ENCODE results near the gene CDH4.

The CDH4 gene

DNA sequence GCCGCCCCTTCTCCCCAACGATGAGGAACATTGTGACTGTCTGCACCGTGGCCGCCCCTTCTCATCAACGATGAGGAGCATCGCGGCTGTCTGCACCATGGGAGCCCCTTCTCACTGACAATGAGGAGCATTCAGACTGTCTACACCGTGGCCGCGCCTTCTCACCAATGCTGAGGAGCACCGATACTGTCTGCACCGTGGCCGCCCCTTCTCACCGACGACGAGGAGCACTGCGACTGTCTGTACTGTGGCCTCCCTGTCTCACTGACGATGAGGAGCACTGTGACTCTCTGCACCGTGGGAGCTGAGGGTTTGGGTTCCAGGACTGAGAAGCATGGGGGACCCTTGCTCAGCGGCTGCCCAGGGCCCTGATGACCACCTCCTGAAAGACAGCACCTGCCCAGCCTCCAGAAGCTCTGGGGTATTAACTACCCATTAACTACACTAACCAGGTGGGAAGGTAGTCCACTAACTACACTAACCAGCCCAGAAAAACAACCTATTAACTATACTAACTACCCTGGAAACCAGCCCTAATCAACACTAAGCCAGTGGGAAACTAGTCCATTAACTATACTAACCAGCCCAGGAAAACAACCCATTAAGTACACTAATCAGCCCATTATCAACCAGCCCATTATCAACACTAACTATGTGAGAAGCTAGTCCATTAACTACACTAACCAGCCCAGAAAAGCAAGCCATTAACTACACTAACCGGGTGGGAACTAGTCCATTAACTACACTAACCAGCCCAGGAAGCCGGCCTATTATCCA lies 696.7 kb downstream of the CDH4 start:
- no peak for DNase-seq (ENCODE audit: low spot score)

DNA sequence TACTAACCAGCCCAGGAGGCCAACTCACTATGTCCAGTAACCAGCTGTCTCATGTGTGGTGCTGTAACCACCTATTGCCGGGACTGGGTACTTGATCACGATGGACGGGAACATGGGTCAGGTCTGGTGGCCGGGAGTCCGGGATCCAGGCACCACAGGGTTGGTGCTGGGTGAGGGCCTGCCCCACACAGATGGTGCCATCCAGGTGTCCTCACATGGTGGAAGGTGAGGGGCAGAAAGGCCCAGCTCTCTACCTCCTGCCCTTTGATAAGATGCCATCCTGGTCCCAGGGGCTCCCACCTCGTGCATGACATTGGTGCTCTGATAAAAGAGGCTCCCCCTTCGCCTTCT lies 697.3 kb downstream of the CDH4 start:
- DNase-seq (ENCODE audit: low spot score): no peak

DNA sequence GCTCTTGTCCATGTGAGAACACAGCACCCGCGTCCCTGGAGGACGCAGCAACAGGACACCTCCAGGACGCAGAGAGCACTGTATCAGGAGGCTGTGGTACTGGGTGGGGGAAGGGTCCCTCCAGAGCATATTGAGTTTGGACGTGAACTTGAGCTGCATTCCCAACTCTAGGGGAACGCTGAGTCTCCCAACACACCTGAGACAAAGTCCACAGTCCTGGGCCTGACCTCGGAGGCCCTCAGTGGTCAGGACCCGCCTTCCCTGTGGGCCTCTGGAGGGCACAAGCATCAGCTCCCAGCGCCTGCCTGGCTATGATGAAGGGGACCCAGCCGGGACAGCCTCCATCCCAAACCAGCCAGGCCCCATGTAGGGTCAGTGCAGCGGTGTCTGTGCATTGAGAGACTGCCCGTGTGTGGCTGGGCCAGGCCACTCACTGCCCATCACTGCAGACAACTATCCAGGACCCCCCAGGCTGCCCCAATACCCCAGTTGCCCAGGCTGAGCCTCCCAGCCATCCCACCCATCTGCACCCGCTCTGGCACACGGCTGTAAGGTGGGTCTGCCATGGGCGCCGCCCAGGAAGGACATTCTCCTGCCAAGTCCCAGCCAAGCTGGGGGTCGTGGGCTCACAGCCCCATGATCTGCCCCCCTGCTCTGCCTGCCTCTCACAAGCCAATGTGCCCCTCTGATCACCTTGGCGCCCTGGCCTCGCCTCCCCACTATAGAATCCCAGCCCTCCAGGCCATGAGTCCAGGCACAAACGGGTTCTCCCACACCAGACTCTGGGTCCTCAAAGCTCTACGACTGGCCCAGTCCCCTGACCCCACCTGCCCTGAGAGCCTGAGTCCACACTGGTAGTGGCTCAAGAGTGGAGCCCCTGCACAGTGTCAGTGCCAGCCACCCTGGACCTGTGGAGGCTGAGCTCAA lies 697.9 kb downstream of the CDH4 start:
- DNase-seq (ENCODE audit: low spot score): no peak

DNA sequence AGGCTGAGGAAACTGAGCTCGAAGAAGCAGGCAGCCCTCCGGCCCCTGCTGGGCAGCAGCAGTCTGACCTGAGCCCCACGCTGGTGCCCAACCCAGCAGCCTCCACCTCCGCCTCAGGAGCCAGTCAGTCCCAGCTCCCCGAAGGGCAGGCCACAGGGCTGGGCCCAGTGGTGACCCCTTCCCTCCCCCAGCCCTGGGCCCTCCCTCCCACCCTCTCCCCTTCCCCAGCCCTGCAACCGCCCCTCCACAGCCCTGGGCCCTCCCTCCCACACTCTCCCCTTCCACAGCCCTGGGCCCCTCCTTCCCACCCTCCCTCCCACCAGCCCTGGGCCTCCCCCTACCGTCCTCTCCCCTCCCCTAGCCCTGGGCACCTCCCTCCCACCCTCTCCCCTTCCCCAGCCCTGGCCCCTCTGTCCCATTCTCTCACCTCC lies 698.6 kb downstream of the CDH4 start:
- no peak for DNase-seq (ENCODE audit: low spot score)

DNA sequence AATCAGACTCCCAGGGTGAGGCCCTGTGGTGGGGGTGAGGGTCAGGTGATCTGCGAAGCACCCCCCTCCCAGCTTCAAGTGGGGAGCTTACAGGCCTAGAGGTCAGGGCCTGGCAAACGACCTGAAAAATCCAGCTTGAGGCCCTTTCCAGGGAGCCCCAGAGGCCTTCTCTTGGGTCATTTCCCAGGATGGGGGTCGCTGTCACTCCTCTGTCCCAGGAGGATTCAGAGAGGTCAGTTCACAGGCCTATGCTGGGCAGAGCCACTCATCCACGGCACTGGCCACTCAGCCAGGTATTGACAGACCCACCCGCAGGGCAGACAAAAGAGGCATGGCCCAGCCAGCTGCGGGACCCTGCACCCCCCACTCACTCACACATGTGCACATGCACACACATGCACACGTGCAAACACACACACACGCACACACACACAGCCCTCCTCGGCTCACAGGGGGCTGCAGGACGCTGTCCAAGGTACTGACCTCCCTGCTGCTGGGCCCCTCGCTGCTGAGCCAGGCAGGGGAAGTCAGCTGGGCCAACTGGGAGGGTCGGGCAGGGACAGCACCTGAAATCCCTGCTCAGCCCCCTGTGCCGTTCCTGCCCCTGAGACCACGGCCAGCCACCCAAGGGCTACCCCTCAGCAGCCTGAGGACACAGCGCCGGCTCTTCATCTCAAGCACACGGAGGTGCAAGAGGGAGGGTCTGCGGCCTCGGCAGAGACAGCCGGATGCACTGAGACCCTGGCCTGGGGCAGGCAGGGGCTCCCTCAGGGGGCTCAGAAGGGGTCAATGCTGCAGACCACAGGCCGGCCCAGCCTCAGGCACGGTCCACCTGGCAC lies 699.9 kb downstream of the CDH4 start:
- DNase-seq (ENCODE audit: low spot score): no peak

DNA sequence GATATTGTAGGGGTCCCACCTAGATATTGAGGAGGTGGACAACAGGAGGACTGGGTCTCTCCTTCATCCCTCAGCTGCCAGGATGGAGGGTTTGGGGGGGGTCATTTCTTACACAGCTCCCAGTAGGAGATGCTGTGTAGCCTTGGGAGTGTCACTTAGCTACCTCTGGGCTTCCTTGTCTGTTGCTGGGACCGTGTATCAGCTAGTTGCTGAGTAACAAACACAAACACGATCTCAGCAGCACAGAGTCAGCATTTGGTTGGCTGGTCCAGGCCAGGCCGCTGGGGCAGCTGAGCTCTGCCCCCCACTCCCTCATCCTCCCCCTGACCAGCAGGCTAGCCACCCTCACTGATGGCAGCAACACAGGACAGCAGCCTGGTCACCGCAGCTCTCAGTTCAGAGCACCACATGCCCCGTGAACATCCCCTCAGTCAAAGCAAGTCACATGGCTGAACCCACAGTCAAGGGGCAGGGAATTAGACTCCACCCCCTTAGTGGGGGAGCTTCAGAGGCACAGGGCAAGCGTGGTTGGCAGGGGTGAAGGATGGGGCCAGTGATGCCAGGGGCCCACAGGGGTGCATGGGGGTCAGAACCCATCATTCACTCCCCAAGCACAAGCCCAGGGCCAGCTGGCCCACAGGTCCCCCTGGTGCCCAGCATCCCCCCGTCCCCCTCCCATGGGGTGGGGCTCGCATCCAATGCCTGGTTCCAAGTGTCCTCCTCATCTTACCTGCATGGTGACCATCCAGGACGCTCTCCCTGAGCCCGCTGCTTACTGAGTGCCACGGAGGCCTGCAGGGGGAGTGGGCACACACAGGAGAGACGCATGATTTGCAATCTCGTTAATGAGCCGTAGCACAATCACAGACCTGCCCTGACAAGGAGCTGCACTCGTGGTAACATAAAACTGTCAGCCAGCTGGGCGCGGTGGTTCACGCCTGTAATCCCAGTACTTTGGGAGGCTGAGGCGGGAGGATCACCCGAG lies 701.3 kb downstream of the CDH4 start:
- DNase-seq (ENCODE audit: low spot score): no peak

DNA sequence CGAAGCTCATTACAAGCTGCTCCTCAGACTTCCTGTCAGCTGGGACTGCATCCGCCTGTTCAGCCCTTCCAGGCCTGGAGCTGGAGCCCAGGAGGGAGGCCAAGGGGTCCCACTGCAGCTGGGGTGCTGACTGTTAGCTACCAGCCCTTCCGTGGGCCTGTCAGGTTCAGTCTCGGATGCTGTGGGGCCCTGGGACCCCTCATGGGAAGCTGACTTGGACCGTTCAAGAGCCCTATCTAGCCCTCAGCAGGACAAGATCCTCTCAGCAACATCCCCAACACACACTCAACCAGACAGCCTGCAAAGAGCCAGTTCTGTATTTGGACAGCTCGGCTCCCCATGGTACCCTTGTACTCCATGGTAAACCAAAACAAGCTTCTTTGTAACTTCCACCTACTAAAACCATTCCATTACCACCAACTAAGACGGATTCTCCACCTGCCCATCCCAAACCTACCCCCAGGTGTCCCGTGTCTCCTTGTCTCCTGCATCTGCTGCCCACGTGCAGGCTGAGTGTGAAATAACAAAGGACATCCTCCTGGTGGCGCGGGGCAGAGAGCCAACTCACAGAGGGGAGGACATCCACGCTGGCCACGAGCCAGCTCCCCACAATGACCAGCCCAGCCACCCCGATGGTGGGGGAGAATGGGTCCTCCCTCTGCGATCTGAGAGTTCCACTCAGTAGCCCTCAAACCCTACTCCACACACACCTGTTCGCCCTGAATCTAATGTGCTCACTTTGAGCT lies 702.4 kb downstream of the CDH4 start:
- DNase-seq (ENCODE audit: low spot score): no peak

DNA sequence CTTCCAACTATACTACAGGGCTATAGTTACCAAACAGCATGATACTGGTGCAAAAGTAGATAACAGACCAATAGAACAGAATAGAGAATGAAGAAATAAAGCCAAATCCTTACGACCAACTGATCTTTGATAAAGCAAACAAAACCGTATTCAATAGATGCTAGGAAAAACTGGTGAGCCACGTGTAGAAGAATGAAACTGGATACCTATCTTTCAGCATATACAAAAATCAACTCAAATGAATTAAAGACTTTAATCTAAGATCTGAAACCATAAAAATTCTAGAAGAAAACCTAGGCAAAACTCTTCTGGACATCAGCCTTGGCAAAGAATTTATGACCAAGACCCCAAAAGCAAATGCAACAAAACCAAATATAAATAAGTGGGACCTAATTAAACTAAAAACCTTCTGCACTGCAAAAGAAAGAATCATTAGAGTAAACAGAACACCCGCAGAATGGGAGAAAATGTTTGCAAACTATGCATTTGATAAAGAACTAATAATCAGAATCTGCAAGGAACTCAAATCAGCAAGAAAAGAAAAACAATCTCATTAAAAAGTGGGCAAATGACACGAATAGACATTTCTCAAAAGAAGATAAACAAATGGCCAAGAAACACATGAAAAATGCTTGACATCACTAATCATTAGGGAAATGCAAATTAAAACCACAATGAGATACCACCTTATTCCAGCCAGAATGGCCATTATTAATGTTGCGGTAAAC lies 703.8 kb downstream of the CDH4 start:
- DNase-seq (ENCODE audit: low spot score): no peak

DNA sequence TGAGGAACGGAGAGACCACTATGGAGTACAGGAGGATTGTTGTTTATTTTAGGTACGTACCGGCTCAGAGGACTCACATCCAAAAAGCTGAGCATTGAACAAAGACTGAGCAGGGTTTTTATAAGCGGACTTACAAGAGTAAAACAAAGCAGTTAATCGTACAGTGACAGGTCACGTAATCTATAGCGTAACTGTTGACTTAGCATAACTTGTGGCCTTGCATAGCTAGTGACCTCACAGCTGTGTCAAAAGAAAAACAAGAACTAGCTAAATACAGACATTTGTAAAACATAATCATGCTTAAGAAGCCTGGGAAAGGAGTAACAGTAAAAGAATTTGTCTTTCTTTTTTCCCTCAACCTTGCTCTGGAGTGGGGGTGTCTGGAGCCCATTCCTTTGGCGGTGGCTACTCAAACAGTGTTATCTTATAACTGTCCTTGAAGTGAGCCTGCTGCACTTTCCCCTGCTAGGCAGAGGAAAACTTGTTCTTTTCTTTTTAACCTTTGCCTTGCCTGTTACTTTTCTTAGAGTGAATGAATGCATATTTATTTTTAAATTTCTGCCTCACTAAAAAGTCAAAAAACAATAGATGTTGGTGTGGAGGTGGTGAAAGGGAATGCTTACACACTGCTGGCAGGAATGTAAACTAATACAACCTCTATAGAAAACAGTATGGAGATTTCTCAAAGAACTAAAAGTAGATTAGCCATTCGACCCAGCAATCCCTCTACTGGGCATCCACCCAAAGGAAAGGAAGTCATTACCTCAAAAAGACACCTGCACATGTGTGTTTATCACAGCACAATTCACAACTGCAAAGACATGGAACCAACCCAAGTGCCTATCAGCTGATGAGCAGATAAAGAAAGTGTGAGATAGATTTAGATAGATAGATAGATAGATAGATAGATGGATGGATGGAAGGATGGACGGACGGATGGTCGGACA lies 704.6 kb downstream of the CDH4 start:
- no peak for DNase-seq (ENCODE audit: low spot score)

DNA sequence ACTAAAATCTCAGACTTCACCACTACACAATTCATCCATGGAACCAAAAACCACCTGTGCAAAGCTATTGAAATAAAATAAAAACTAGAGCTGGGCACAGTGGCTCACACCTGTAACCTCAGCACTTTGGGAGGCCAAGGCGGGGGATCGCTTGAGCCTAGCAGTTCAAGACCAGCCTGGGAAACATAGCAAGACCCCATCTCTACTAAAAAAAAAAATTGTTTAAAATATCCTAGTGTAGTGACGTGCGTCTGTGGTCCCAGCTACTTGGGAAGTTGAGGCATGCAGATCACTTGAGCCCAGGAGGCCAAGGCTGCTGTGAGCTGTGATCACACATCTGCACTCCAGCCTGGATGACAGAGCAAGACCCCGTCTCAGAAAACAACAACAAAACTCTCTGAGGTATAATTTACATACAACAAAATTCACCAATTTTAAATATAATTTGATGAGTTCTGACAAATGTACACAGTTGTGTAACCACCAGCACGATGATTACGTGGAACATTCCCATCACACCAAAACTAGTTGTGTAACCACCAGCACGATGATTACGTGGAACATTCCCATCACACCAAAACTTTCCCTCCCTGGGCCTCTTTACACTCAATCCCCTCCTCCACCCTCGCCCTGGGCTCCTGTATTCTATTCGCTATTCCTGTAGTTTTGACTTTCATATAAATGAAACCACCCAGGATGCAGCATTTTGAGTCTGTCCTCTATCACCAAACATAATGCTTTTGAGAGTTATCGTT lies 706.1 kb downstream of the CDH4 start:
- DNase-seq (ENCODE audit: low spot score): no peak

DNA sequence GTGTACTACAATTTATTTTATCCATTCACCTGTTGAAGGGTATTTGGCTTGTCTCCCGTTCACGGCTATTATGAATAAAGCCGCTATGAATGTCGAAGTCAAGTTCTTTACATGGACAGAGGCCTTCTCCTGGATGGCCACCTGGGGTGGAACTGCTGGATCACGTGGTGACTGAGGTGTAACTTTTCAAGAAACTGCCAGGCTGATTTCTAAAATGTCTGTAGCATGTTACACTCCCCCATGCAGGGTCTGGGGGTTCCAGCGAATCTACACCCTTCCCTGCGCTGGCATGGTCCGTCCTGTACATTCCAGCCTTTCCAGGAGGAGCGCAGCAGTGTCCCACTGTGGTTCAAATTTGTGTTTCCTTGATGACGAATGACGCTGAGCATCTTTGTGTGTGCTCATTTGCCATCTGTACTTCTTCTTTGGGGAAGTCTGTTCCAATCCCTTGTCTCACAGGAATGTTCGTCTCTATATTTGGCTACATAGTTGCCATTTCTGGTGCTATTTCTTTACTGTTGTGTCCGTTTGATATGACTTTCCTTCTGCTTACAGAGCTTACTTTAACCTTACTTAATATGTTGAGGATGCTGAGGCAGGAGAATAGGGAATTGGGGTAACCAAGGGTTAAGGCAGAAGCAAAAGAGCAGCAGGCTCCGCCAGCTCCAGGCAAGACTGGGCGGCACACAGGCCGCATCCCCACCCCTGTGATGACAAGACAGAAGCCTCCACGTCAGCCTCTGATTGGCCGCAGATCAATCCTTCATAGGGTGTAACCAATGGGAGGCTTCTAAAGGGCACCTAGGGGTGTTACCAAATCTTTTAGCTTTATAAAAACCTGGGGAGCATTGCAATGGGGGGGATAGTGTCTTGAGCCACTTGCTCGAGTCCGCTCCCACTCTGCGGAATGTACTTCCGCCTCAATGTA lies 707.0 kb downstream of the CDH4 start:
- DNase-seq (ENCODE audit: low spot score): peak; percentile 30

DNA sequence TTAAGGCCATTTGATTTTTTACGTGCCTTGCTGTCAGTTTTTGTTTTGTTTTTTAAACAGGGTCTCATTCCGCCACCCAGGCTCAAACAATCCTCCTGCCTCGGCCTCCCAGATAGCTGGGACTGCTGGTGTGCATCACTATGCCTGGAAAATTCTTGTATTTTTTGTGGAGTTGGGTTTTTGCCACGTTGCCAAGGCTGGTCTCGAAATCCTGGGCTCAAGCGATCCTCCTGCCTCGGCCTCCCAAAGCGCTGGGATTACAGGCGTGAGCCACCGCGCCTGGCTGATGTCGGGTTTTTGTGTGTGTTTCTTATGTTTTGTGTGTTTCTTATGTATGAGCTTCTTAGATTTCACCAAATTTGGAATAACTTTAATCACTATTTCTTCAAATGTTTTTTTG lies 708.8 kb downstream of the CDH4 start:
- DNase-seq (ENCODE audit: low spot score): no peak

DNA sequence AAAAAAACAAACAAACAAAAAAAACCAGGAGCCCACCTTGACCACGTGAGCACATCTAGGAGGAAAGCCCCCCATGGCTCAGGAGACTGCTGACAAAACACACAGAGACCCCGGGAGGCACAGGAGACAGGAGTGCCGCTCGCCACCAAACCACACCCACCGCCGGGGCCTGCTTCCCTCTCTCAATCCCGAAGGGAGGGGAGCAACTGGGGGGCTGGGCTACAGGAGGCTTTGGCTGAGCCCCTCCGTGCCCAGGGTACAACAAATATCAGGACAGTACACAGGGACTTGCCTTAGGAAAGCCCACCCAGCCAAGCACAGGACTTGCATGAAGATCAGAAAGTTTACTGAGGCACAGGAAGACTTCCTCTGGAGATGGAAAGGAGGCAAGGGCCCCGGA lies 711.1 kb downstream of the CDH4 start:
- no peak for DNase-seq (ENCODE audit: low spot score)

DNA sequence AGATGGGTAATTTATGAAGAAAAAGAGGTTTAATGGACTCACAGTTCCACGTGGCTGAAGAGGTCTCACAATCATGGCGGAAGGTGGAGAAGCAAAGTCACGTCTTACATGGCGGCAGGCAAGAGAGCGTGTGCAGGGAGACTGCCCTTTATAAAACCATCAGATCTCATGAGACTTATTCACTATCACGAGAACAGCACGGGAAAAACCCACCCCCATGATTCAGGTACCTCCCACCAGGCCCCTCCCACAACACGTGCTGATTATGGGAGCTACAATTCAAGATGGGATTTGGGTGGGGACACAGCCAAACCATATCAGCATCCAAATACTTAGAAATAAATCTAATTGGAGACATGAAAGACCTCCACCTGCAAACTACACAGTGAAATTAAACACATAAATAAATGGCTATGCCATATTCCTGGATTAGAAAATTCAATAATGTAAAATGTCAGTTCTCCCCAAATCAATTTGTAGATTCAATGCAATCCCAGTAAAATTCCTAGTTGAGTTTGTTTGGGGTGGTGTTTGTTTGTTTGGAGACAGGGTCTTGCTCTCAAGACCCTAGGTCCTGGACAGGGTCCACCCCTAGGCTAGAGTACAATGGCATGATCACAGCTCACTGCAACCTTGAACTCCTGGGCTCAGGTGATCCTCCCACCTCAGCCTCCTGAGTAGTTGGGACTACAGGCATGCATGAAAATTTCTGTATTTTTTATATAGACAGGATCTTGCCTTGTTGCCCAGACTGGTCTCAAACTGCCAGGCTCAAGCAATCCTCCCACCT lies 712.0 kb downstream of the CDH4 start:
- DNase-seq (ENCODE audit: low spot score): no peak

DNA sequence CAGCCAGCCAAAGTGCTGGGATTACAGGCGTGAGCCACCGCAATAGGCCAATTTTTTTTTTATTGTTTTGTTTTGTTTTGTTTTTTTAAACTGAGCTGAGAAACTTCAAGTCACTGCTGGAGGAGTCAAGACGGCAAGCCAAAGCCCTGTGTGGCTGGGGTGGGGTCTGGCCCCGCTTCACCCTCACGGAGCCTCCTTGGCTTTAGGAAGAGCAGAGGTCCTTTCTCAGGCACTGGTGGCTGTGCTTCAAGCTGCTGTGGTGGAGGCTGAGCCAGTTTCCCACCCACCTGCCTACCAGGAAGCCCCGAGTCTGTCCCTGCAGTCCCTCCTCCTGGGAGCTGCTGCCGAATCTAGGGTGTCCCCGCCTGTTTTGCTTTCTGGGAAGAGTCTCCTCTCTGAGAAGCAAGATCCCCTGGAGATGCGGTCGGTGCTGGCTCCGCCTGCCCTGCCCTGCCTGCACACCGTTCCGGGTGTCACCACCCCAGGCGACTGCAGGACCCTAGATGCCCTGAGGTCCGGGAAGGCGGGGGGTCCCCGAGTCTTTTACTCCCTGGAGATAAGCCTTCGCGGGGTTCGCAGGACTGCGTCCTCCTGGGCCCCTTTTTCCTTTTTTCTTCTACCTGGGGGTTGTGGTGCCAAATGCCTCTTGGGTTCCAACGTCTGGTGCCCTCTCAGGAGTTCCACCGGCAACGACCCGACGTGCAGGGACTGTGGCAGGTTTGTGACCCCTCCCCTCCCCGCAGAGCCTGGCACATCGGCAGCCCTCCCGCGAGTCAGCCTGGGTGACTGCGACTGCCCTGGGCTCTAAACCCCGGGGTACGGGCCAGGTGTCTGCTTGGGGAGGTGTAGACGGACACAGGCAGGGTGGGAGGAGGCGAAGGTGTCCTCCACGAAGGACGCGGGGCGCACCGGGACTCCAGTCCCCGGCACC lies 712.9 kb downstream of the CDH4 start:
- DNase-seq (ENCODE audit: low spot score): no peak
